GM21447 (cell line): ENCODE measurements around the gene PCDHB5.
"Not testable (repeated sequence)": the region's sequence is repeated elsewhere in the genome, so short reads cannot be mapped to it uniquely, and the experiment has no call there.

Experiments
- ATAC-seq: cut with Tn5 transposase; IDR thresholded peaks from one replicate; pipeline ENCODE4 v1.9.1; 2021; ENCODE audit not compliant: unreplicated experiment

The PCDHB5 gene

DNA sequence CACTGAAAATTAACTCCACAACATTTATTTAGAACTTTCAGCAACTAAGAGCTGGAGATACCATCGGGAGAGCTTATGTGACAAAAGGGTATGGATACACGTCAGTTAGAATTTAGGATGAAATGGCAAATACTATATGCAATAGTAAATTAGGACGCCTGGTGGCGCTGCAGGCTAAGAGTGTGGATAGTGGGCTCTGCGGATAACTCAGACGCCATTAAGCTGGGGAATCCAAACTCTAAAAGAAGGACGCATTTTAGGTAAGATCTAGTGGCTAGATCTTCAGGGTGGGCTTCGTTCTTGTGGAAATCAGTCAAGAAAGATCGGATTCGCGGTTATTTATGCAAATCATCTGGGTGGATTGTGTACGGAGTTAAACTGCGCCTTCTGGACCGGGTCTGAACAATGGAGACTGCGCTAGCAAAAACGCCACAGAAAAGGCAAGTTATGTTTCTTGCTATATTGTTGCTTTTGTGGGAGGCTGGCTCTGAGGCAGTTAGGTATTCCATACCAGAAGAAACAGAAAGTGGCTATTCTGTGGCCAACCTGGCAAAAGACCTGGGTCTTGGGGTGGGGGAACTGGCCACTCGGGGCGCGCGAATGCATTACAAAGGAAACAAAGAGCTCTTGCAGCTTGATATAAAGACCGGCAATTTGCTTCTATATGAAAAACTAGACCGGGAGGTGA lies at the start of gene PCDHB5:
TSS of gene PCDHB5 (plus strand) at position 177 of the 688 bp plus-strand sequence. CDS start at position 406, 229 bp downstream.
- ATAC-seq = no peak

DNA sequence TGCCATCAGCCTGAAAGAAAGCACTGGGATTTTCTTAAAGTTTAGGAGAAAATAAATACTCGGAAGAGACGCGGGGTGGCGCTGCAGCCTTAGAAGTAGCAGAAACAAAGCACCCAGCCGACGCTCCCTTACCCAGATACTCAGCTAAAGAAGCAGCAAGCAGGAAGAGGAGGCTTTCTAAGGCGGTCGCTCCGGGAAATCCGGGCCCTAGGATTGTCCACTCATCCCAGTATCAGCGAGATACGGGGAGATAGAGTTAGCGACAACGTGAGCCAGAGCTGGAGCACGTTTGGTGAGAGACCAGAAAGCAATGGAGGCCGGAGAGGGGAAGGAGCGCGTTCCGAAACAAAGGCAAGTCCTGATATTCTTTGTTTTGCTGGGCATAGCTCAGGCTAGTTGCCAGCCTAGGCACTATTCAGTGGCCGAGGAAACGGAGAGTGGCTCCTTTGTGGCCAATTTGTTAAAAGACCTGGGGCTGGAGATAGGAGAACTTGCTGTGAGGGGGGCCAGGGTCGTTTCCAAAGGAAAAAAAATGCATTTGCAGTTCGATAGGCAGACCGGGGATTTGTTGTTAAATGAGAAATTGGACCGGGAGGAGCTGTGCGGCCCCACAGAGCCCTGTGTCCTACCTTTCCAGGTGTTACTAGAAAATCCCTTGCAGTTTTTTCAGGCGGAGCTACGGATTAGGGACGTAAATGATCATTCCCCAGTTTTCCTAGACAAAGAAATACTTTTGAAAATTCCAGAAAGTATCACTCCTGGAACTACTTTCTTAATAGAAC lies 40.3 kb upstream of the PCDHB5 start, which contains the start of gene PCDHB2:
TSS of gene PCDHB2 (plus strand) at position 135 of the 782 bp plus-strand sequence. CDS start at position 311, 176 bp downstream.
- no peak for ATAC-seq

DNA sequence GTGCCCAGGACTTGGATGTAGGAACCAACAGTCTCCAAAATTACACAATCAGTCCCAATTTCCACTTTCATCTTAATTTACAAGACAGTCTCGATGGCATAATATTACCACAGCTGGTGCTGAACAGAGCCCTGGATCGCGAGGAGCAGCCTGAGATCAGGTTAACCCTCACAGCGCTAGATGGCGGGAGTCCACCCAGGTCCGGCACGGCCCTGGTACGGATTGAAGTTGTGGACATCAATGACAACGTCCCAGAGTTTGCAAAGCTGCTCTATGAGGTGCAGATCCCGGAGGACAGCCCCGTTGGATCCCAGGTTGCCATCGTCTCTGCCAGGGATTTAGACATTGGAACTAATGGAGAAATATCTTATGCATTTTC lies 39.8 kb upstream of the PCDHB5 start:
- ATAC-seq = no peak

DNA sequence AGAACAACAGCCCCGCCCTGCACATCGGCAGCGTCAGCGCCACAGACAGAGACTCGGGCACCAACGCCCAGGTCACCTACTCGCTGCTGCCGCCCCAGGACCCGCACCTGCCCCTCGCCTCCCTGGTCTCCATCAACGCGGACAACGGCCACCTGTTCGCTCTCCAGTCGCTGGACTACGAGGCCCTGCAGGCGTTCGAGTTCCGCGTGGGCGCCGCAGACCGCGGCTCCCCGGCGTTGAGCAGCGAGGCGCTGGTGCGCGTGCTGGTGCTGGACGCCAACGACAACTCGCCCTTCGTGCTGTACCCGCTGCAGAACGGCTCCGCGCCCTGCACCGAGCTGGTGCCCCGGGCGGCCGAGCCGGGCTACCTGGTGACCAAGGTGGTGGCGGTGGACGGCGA lies 38.8 kb upstream of the PCDHB5 start:
- ATAC-seq = not testable (repeated sequence)

DNA sequence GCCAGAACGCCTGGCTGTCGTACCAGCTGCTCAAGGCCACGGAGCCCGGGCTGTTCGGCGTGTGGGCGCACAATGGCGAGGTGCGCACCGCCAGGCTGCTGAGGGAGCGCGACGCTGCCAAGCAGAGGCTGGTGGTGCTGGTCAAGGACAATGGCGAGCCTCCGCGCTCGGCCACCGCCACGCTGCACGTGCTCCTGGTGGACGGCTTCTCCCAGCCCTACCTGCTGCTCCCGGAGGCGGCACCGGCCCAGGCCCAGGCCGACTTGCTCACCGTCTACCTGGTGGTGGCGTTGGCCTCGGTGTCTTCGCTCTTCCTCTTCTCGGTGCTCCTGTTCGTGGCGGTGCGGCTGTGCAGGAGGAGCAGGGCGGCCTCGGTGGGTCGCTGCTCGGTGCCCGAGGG lies 38.4 kb upstream of the PCDHB5 start:
- not testable (repeated sequence) for ATAC-seq

DNA sequence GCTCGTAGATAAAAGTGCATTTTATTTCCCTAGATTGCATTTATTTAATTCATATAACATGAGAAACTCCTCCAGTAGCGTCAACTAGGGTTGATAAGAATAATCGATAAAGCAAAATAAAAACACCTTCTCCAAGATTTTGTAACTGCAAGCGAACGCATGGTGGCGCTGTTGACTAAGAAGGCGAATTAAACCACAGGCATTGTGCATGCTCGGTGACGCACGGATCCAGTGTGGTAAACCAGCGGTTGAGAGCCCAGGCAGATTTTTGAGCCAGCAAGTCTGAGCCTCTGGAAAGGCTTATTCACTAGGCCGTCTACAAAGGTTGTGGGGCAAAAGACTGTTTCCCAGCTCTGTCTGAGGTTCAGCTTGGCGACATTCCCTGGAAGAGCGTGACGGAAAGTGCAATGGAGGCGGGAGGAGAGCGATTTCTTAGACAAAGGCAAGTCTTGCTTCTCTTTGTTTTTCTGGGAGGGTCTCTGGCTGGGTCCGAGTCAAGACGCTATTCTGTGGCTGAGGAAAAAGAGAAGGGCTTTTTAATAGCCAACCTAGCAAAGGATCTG lies 34.7 kb upstream of the PCDHB5 start, which contains the start of gene PCDHB3:
TSS of gene PCDHB3 (plus strand) at position 231 of the 563 bp plus-strand sequence. CDS start at position 408, 177 bp downstream.
- no peak for ATAC-seq

DNA sequence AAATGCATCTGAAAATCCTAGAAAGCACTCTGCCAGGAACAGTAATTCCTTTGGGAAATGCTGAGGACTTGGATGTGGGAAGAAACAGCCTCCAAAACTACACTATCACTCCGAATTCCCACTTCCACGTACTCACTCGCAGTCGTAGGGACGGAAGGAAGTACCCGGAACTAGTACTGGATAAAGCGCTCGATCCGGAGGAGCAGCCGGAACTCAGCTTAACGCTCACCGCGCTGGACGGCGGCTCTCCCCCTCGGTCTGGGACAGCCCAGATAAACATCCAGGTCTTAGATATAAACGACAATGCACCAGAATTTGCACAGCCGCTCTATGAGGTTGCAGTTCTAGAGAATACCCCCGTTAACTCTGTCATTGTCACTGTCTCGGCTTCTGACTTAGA lies 33.9 kb upstream of the PCDHB5 start:
- no peak for ATAC-seq

DNA sequence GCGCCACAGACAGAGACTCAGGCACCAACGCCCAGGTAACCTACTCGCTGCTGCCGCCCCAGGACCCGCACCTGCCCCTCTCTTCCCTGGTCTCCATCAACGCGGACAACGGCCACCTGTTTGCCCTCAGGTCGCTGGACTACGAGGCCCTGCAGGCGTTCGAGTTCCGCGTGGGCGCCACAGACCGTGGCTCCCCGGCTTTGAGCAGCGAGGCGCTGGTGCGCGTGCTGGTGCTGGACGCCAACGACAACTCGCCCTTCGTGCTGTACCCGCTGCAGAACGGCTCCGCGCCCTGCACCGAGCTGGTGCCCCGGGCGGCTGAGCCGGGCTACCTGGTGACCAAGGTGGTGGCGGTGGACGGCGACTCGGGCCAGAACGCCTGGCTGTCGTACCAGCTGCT lies 32.9 kb upstream of the PCDHB5 start:
- ATAC-seq = not testable (repeated sequence)

DNA sequence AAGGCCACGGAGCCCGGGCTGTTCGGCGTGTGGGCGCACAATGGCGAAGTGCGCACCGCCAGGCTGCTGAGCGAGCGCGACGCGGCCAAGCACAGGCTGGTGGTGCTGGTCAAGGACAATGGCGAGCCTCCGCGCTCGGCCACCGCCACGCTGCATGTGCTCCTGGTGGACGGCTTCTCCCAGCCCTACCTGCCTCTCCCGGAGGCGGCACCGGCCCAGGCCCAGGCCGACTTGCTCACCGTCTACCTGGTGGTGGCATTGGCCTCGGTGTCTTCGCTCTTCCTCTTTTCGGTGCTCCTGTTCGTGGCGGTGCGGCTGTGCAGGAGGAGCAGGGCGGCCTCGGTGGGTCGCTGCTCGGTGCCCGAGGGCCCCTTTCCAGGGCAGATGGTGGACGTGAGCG lies 32.5 kb upstream of the PCDHB5 start:
- ATAC-seq = not testable (repeated sequence)

DNA sequence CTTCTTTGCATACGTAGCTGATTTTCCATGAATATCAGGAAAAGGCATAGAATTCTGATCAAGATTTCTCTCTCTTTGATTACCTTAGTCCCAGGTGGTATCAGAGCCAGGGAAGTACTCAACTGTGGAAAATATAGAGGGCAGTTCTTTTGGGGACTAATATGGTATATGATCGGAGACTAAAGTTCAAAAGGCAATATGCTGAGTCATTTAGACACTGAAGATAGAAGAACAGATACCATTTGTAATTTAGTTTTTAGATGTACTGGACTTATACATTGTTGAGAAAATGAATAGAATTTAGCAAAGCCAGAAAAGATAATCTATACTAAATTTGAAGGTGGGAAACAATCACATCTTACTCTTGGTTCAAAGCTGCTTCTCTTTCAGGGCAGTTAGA lies 29.7 kb upstream of the PCDHB5 start:
- ATAC-seq = no peak

DNA sequence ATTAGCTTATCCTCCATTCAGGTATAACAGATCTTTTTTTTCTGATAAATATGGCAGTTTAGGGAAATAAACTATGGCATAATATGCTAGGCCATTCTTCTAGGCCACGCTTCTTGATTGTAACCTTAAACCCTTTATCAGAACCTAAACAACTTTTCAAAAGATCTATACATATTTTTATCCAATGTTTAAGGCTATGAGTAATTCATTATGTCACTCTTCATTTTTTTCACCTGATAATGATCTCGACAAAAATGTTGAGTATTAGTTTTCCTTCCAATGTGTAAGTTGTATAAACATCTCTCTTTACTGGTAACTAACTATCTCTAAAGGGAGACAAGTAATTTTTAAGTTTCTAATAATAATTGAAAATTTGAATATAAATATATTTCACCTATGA lies 15.8 kb upstream of the PCDHB5 start:
- ATAC-seq = no peak

DNA sequence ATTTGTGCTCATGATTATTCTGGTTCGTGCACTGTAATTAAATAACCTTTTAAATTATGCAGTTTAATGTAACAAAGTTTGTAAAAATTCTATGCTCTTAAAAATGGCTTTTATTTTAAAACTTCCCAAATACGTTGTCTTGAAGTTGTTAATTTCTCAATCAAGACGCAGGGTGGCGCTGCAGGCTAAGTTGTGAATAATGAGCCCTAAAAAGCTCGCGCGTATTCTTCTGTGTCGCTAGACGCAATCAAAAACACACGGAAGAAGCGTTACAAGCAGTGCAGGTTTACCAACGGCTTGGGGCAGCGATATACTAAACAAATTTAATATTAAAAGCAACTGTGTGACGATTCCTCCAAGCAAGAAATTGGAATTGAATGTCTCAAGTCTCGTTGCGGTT lies 13.4 kb upstream of the PCDHB5 start, which contains the start of gene PCDHB4:
TSS of gene PCDHB4 (plus strand) at position 256 of the 400 bp plus-strand sequence. CDS start 181 bp downstream, outside the sequence.
- ATAC-seq = no peak

DNA sequence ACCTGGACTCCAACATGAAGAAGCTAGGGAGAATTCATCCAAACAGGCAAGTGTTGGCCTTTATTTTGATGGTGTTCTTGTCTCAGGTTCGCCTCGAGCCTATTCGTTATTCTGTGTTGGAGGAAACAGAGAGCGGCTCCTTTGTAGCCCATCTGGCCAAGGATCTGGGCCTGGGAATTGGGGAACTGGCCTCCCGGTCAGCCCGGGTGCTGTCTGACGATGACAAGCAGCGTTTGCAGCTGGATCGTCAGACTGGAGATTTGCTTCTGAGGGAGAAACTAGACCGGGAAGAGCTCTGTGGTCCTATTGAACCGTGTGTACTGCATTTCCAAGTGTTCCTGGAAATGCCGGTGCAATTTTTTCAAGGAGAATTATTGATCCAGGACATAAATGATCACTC lies 13.0 kb upstream of the PCDHB5 start:
- no peak for ATAC-seq

DNA sequence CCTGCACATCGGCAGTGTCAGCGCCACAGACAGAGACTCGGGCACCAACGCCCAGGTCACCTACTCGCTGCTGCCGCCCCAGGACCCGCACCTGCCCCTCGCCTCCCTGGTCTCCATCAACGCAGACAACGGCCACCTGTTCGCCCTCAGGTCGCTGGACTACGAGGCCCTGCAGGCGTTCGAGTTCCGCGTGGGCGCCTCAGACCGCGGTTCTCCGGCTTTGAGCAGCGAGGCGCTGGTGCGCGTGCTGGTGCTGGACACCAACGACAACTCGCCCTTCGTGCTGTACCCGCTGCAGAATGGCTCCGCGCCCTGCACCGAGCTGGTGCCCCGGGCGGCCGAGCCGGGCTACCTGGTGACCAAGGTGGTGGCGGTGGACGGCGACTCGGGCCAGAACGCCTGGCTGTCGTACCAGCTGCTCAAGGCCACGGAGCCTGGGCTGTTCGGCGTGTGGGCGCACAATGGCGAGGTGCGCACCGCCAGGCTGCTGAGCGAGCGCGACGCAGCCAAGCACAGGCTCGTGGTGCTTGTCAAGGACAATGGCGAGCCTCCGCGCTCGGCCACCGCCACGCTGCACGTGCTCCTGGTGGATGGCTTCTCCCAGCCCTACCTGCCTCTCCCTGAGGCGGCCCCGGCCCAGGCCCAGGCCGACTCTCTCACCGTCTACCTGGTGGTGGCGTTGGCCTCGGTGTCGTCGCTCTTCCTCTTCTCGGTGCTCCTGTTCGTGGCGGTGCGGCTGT lies 11.4 kb upstream of the PCDHB5 start:
- not testable (repeated sequence) for ATAC-seq

DNA sequence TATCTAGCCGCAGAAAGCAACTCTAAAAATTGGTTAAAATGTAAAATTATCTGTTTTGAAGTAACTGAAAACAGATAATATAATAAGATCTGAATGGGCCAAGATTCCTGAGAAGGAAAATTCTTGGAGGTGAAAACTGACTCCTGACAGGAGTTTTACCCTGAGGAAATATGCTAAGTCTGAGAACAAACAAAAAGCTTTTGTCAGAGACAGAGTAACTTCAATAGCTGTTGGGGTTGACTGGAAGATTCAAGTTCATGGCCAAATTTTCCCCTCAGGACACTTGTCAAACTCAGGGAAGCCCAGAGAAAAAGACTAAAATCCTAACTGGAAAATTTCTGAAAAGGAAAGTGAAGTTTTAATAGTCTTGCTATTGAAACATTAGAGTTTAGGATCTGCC lies 7.7 kb upstream of the PCDHB5 start:
- ATAC-seq = no peak

DNA sequence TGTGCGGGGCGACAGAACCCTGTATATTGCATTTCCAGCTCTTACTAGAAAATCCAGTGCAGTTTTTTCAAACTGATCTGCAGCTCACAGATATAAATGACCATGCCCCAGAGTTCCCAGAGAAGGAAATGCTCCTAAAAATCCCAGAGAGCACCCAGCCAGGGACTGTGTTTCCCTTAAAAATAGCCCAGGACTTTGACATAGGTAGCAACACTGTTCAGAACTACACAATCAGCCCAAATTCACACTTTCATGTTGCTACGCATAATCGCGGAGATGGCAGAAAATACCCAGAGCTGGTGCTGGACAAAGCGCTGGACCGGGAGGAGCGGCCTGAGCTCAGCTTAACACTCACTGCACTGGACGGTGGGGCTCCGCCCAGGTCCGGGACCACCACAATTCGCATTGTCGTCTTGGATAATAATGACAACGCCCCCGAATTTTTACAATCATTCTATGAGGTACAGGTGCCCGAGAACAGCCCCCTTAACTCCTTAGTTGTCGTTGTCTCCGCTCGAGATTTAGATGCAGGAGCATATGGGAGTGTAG lies 786 bp downstream of the PCDHB5 start:
- no peak for ATAC-seq

DNA sequence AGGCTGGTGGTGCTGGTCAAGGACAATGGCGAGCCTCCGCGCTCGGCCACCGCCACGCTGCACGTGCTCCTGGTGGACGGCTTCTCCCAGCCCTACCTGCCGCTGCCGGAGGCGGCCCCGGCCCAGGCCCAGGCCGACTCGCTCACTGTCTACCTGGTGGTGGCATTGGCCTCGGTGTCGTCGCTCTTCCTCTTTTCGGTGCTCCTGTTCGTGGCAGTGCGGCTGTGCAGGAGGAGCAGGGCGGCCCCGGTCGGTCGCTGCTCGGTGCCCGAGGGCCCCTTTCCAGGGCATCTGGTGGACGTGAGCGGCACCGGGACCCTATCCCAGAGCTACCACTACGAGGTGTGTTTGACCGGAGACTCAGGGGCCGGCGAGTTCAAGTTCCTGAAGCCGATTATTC lies 2.3 kb downstream of the PCDHB5 start:
- ATAC-seq = not testable (repeated sequence)

DNA sequence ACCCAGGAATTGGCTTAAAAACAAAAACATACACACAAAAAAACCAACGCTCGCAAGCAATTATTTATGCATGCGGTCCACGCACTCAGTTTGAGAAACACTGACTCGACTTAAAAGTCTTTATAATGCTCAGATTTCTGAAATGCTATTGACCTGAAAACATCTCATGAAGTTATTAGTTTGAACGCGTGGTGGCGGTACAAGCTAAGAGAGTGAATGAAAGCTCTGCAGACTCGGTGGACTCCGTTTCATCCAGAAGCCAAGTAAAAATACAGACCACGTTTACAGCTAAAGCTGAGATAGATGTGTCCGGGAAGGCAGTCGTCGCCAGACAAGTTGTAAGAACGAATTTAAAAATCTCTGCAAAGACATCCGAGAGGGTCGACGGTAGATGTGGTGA lies 14.8 kb downstream of the PCDHB5 start, which contains the start of gene PCDHB6:
TSS of gene PCDHB6 (plus strand) at position 246 of the 400 bp plus-strand sequence. CDS start 201 bp downstream, outside the sequence.
- no peak for ATAC-seq

DNA sequence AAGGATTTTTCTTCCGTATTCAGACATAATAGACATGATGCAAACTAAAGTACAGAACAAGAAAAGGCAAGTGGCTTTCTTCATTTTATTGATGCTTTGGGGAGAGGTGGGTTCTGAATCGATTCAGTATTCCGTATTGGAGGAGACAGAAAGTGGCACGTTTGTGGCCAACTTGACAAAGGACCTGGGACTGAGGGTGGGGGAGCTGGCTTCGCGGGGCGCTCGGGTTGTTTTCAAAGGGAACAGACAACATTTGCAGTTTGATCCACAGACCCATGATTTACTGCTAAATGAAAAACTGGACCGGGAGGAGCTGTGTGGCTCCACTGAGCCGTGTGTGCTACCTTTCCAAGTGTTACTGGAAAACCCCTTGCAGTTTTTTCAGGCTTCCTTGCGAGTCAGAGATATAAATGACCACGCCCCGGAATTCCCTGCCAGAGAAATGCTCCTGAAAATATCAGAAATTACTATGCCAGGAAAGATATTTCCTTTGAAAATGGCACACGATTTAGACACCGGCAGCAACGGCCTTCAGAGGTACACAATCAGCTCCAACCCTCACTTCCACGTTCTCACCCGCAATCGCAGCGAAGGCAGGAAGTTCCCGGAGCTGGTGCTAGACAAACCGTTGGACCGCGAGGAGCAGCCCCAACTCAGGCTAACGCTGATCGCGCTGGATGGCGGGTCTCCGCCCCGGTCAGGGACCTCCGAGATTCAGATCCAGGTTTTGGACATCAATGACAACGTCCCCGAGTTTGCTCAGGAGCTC lies 15.4 kb downstream of the PCDHB5 start:
- no peak for ATAC-seq

DNA sequence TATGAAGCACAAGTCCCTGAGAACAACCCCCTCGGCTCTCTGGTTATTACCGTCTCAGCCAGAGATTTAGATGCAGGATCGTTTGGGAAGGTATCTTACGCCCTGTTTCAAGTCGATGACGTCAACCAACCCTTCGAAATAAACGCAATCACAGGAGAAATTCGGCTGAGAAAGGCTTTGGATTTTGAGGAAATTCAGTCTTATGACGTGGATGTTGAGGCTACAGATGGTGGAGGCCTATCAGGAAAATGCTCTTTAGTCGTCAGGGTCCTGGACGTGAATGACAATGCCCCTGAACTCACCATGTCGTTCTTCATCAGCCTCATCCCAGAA lies 16.0 kb downstream of the PCDHB5 start:
- ATAC-seq = no peak
